OCI-LY3 (cell line): ENCODE results near the gene C10orf90.

Source experiments
- H2AFZ ChIP-seq: fragments of 200-600, 300-600 bp; shearing (Covaris generic); 2 replicates; pipeline ENCODE4 v1.6.0; 2014; ENCODE audit warnings: antibody characterized with exemption, low read depth, low read length
- H3K27ac ChIP-seq: fragments of 200-600, 300-600 bp; sonication (generic); 2 replicates; pipeline ENCODE4 v1.5.1; 2014; ENCODE audit warnings: mild to moderate bottlenecking, low read length, moderate library complexity, mixed read lengths
- H3K27me3 ChIP-seq: fragments of 200-600, 300-600 bp; sonication (generic); 2 replicates; pipeline ENCODE4 v1.6.1; 2014; ENCODE audit warnings: low read depth, low read length, mixed read lengths
- H3K36me3 ChIP-seq: fragments of 200-600, 300-600 bp; sonication (generic); replicated peaks from 2 replicates; pipeline ENCODE3; 2014; ENCODE audit warnings: low read depth, low read length, mixed read lengths
- H3K4me1 ChIP-seq: fragments of 300-600, 200-600 bp; sonication (generic); 2 replicates; pipeline ENCODE4 v1.6.1; 2014; ENCODE audit warnings: low read length, mixed read lengths
- H3K4me2 ChIP-seq: fragments of 200-600, 300-600 bp; sonication (generic); 2 replicates; pipeline ENCODE4 v1.6.1; 2014; ENCODE audit warnings: low read length, mixed read lengths
- H3K4me3 ChIP-seq: fragments of 300-600, 200-600 bp; sonication (generic); 2 replicates; pipeline ENCODE4 v1.5.1; 2014; ENCODE audit warnings: antibody characterized with exemption, mild to moderate bottlenecking, low read length, moderate library complexity
- H3K79me2 ChIP-seq: fragments of 300-600, 200-600 bp; shearing (Covaris generic); 2 replicates; pipeline ENCODE4 v1.6.1; 2014; ENCODE audit warnings: mild to moderate bottlenecking, low read length, mixed read lengths
- H3K9ac ChIP-seq: fragments of 300-600, 200-600 bp; shearing (Covaris generic); 2 replicates; pipeline ENCODE4 v1.6.0; 2014; ENCODE audit warnings: mild to moderate bottlenecking, low read length, moderate library complexity
- H3K9me3 ChIP-seq: fragments of 200-600, 300-600 bp; shearing (Covaris generic); 2 replicates; pipeline ENCODE4 v1.6.1; 2014; ENCODE audit warnings: low read length, mixed read lengths; ENCODE audit not compliant: insufficient read depth
- H4K20me1 ChIP-seq: fragments of 200-600, 300-600 bp; sonication (generic); 2 replicates; pipeline ENCODE4 v1.6.1; 2016; ENCODE audit warnings: low read length, mixed read lengths; ENCODE audit not compliant: insufficient read depth
- EZH2phosphoT487 ChIP-seq: fragments of 200-600 bp; shearing (Covaris generic); IDR thresholded peaks from 2 replicates; pipeline ENCODE4 v1.6.1; 2018; ENCODE audit warnings: antibody characterized with exemption, mixed run types, low read depth
- TF ChIP-seq, protein P1 (sequence below): fragments of 200-600, 300-600 bp; sonication (generic); IDR thresholded peaks from 2 replicates; pipeline ENCODE4 v1.5.1; 2014; ENCODE audit warnings: antibody characterized with exemption, low read length, low read depth

C10orf90 gene

DNA sequence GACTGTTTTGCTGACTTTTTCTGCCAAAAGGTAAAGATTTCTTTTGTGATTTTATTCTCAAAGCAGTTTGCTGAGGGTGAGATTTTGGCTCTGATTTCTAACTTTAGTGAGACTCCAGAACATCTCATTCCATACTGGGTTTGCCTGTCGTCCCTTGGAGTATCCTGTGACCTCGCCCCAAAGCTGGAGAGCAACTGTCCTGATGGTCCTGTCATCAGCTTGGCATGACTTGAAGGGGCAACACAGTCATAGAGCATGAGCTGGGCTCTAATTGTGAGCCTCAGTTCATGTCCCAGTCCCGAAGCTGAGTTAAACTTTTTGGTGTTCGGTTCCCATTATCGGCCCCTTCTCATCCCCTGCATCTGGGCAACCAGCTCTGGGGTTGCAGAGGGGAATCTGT lies 23.4 kb downstream of the C10orf90 start:
- H3K9me3 ChIP-seq, result no peaks in the 10 kb centered on the region
- H2AFZ ChIP-seq, result no peak overlapping the region
- H3K4me1 ChIP-seq, result no peaks in the 10 kb centered on the region
- H3K36me3 ChIP-seq, result no peaks in the 10 kb centered on the region
- no peaks in the 10 kb centered on the region for H3K79me2 ChIP-seq
- no peak overlapping the region for H3K4me2 ChIP-seq
- no peak overlapping the region for H3K9ac ChIP-seq
- no peak overlapping the region for H3K27ac ChIP-seq
- no peaks in the 10 kb centered on the region for H3K27me3 ChIP-seq
- no peaks in the 10 kb centered on the region for H4K20me1 ChIP-seq
- H3K4me3 ChIP-seq, result no peak overlapping the region
- TF ChIP-seq, protein P1, sequence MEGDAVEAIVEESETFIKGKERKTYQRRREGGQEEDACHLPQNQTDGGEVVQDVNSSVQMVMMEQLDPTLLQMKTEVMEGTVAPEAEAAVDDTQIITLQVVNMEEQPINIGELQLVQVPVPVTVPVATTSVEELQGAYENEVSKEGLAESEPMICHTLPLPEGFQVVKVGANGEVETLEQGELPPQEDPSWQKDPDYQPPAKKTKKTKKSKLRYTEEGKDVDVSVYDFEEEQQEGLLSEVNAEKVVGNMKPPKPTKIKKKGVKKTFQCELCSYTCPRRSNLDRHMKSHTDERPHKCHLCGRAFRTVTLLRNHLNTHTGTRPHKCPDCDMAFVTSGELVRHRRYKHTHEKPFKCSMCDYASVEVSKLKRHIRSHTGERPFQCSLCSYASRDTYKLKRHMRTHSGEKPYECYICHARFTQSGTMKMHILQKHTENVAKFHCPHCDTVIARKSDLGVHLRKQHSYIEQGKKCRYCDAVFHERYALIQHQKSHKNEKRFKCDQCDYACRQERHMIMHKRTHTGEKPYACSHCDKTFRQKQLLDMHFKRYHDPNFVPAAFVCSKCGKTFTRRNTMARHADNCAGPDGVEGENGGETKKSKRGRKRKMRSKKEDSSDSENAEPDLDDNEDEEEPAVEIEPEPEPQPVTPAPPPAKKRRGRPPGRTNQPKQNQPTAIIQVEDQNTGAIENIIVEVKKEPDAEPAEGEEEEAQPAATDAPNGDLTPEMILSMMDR, result no peak
- no peak for TF ChIP-seq EZH2phosphoT487

DNA sequence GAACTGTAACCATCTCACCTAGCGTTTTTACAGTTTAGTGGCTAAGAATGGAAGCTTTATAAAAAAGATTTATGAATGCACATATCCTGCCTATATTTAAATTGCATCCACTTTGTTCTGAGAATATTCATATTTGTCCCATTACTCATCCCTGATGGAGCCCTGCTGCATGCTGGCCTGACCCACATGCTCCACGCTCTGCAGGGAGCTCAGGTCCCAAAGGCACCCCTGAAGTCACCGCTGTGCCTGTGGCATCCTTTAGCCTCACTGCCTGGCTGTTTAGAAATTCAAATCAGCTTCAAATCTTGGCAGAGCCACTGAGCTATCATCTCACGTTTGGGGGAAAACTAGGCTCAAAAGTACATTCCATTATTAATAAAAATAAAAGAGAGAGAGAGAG lies 24.4 kb downstream of the C10orf90 start:
- Histone ChIP-seq H3K27ac (no peak overlapping the region), H3K79me2 (no peaks in the 10 kb centered on the region), H3K4me2 (no peak overlapping the region), H3K27me3 (no peaks in the 10 kb centered on the region), H4K20me1 (no peaks in the 10 kb centered on the region), H3K9ac (no peak overlapping the region), H3K9me3 (no peaks in the 10 kb centered on the region), H3K36me3 (no peaks in the 10 kb centered on the region), H2AFZ (no peak overlapping the region), H3K4me3 (no peak overlapping the region), H3K4me1 (no peaks in the 10 kb centered on the region)
- TF ChIP-seq, protein P1, result no peak
- TF ChIP-seq EZH2phosphoT487, result no peak

DNA sequence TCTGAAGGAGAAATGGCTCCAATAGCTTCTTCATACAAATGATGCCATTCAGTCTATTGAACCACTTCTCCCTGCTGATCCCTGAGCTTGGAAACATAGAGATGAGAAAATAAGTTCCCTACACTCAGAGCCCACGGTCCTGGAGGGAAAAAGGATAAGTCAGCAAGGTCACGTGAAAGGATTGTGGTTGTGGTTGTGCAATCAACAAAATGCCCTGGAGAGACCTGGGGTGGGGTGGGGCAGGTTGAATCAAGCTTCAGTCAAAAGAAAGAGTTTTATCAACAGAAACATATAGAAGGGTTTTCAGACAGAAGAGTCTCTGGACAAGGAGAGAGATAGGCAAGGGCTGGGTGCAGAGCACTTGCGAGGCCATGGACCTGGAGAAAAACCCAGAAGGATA lies 30.1 kb downstream of the C10orf90 start:
- Histone ChIP-seq H3K9me3 (no peaks in the 10 kb centered on the region), H3K27ac (no peak overlapping the region), H3K4me1 (no peaks in the 10 kb centered on the region), H3K36me3 (no peaks in the 10 kb centered on the region), H3K79me2 (no peaks in the 10 kb centered on the region), H2AFZ (no peak overlapping the region), H3K9ac (no peak overlapping the region), H3K4me3 (no peak overlapping the region), H3K4me2 (no peak overlapping the region), H4K20me1 (no peaks in the 10 kb centered on the region), H3K27me3 (no peaks in the 10 kb centered on the region)
- TF ChIP-seq, protein P1, result no peak
- no peak for TF ChIP-seq EZH2phosphoT487

DNA sequence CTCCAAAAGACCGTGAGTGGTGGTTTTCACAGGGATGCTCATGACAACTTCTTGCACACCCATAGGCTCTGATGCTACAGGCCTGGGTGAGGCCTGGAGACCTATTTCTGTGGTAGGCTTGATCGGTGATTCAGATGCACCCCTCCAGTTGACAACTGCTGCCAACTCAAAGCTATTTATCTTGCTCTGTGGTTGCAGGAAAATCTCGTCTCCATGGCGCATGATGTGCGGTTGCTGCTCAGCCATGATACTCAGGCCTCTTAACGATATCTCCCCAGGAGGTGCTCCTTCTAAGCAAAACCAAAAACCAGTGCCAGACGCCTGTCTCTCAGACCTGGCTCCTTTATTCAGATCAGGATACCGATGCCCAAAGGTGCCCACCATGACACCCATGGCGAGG lies 31.4 kb downstream of the C10orf90 start:
- Histone ChIP-seq H3K4me3 (no peak overlapping the region), H3K9me3 (no peaks in the 10 kb centered on the region), H4K20me1 (no peaks in the 10 kb centered on the region), H3K36me3 (no peaks in the 10 kb centered on the region), H3K79me2 (no peaks in the 10 kb centered on the region), H3K27ac (no peak overlapping the region), H3K27me3 (no peaks in the 10 kb centered on the region), H2AFZ (no peak overlapping the region), H3K9ac (no peak overlapping the region), H3K4me2 (no peak overlapping the region), H3K4me1 (no peaks in the 10 kb centered on the region)
- TF ChIP-seq, protein P1, result no peak
- no peak for TF ChIP-seq EZH2phosphoT487
